ENCODE measurements around the gene MARCHF10.

DNA sequence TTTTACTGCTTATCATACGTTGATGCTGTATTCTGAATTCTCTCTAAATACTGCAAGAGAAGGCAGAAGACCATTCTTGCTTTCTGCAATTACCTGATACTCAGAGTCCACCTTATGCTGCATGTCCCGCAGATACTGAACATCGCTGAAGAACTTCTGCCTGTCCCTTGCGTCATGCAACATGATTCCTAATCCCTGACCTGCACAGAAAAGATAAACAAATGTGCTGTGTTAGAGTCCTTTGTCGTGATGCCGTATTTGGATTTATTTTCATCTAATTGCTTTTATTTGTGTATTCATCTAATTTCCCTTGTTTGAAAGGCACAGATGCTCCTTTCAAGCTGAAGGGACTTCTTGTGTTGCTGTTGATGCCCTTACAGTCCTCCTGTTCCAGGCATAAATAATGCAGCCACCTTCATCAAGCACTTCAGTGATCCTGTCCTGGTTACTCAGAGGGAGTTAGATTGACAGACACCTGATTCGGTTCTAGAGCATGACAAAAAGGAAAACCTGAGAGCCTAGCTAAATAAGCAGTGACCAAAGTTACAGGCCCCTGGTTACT, 6.5 kb downstream of the MARCHF10 start:
- TF ChIP-seq, protein P1, sequence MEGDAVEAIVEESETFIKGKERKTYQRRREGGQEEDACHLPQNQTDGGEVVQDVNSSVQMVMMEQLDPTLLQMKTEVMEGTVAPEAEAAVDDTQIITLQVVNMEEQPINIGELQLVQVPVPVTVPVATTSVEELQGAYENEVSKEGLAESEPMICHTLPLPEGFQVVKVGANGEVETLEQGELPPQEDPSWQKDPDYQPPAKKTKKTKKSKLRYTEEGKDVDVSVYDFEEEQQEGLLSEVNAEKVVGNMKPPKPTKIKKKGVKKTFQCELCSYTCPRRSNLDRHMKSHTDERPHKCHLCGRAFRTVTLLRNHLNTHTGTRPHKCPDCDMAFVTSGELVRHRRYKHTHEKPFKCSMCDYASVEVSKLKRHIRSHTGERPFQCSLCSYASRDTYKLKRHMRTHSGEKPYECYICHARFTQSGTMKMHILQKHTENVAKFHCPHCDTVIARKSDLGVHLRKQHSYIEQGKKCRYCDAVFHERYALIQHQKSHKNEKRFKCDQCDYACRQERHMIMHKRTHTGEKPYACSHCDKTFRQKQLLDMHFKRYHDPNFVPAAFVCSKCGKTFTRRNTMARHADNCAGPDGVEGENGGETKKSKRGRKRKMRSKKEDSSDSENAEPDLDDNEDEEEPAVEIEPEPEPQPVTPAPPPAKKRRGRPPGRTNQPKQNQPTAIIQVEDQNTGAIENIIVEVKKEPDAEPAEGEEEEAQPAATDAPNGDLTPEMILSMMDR (IDR thresholded peaks at IDR 0.05): no peak
- TF ChIP-seq EZH2 (IDR thresholded peaks at IDR 0.05) (no peak), EZH2phosphoT487 (IDR thresholded peaks at IDR 0.05) (no peak)

Data from neural progenitor cell (in vitro differentiated cells).